SW480 (cell line): ENCODE measurements around the gene TRIM25.
"Not testable (repeated sequence)": the region's sequence is repeated elsewhere in the genome, so short reads cannot be mapped to it uniquely, and the experiment has no call there.

ENCODE experiments used
- DNase-seq: peaks from one replicate; pipeline ENCODE4 v3.0.0-alpha.2; 2016; ENCODE audit warnings: low spot score

The TRIM25 gene

GRCh38 chr17:56913867-56914580, at the start of gene TRIM25:
Gene TRIM25, minus strand, starts transcription at chr17:56914049. Its CDS starts 61 bp downstream, at chr17:56913988.
- DNase-seq: peak; percentile 91

- DNase-seq: peak; percentile 86
These were observed 47.0 kb upstream of the TRIM25 start, which contains the start of gene COIL for GRCh38 chr17:56960596-56961538. Gene COIL, minus strand, starts transcription at chr17:56961050. Its CDS starts 31 bp downstream, at chr17:56961019.

GRCh38 chr17:56956992-56957391, 43.1 kb upstream of the TRIM25 start:
- no peak for DNase-seq

- DNase-seq: no peak
These were observed 35.7 kb upstream of the TRIM25 start for GRCh38 chr17:56949595-56949994.

- DNase-seq: no peak
These were observed 34.6 kb upstream of the TRIM25 start for GRCh38 chr17:56948491-56948890.

- no peak for DNase-seq
These were observed 33.9 kb upstream of the TRIM25 start for GRCh38 chr17:56947741-56948140.

GRCh38 chr17:56945938-56946505, 32.2 kb upstream of the TRIM25 start:
- no peak for DNase-seq

GRCh38 chr17:56943505-56944125, 29.8 kb upstream of the TRIM25 start:
- no peak for DNase-seq

GRCh38 chr17:56939869-56940484, 26.1 kb upstream of the TRIM25 start:
- DNase-seq: peak; percentile 50

- not testable (repeated sequence) for DNase-seq
These were observed 24.4 kb upstream of the TRIM25 start for GRCh38 chr17:56938206-56938605.

- no peak for DNase-seq
These were observed 23.8 kb upstream of the TRIM25 start for GRCh38 chr17:56937687-56938086.

- no peak for DNase-seq
These were observed 23.0 kb upstream of the TRIM25 start for GRCh38 chr17:56936697-56937322.

- no peak for DNase-seq
These were observed 21.6 kb upstream of the TRIM25 start for GRCh38 chr17:56935461-56935860.

- no peak for DNase-seq
These were observed 20.4 kb upstream of the TRIM25 start for GRCh38 chr17:56934280-56934679.

GRCh38 chr17:56933868-56934267, 20.0 kb upstream of the TRIM25 start:
- DNase-seq: no peak

GRCh38 chr17:56933151-56933745, 19.4 kb upstream of the TRIM25 start:
- DNase-seq: no peak

- DNase-seq: no peak
These were observed 17.0 kb upstream of the TRIM25 start for GRCh38 chr17:56930739-56931337.

GRCh38 chr17:56929362-56929969, 15.6 kb upstream of the TRIM25 start:
- no peak for DNase-seq

GRCh38 chr17:56928586-56928985, 14.7 kb upstream of the TRIM25 start:
- no peak for DNase-seq

GRCh38 chr17:56926704-56927103, 12.9 kb upstream of the TRIM25 start:
- no peak for DNase-seq
